GM21360 (cell line): ENCODE results near the gene SLC16A4.
A peak's percentile ranks its signal among the peaks of the same experiment; 100 is the strongest.

Source experiments
- ATAC-seq: cut with Tn5 transposase; IDR thresholded peaks from one replicate; pipeline ENCODE4 v1.9.1; 2021; ENCODE audit warnings: mild to moderate bottlenecking, moderate library complexity; ENCODE audit not compliant: unreplicated experiment

SLC16A4 gene

GRCh38 chr1:110361856-110362255, 29.0 kb downstream of the SLC16A4 start:
- ATAC-seq, result no peak

DNA sequence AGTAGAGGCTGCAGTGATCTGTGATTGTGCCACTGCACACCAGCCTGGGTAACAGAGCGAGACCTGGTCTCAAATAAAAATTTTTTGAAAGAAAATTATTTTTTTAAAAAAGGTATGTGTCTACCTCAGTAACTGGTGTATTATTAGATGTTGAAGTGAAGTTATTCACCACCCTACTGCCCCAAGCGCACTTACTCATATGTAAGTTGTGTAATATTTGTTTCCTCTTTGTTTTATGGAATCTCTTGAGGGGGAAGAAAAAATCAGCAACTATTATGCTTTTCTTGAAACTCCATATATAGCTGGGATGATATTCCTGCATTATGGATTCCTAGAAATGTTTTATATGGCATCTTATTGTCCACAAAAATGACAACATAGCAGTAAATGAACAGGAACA, 30.4 kb downstream of the SLC16A4 start:
- ATAC-seq, result no peak

DNA sequence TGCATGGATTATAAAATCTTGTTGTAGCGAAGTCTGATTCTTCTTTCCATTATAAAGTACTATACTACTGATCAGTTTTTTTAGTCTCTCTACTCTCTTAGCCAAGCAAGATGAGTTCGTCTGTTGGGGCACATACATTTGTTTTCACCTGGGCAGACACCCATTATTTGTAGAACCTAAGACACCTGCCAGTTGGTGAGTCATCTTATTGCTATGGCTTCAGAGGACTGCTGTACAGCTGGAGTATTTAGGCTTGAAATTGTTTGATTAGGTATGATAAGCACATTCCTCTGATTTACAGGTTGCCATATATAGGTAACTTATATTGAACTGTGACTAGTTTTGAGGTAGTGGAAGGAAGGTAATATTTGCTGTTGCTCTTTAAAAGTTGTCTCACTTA, 34.4 kb downstream of the SLC16A4 start:
- ATAC-seq, result no peak

DNA sequence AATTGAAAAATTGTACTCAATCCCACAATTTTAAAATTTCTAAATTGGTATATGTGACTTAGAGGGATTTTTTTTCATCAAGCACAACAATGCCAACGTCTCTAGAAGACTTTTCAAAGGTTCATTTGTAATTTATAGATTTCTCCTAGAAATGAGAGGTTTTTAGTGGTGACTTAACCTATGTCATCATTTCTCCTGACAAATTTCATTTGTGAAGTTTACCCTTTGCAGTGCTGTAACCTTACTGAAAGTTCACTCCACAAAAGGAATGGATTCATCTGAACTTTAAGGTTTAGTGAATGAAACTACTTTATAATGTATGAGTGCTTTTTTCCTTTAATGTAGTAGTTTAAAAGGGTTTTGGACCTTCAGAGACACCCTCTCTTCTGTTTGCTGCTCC, 35.5 kb downstream of the SLC16A4 start:
- no peak for ATAC-seq

GRCh38 chr1:110350360-110350759, 40.5 kb downstream of the SLC16A4 start:
- ATAC-seq, result no peak

DNA sequence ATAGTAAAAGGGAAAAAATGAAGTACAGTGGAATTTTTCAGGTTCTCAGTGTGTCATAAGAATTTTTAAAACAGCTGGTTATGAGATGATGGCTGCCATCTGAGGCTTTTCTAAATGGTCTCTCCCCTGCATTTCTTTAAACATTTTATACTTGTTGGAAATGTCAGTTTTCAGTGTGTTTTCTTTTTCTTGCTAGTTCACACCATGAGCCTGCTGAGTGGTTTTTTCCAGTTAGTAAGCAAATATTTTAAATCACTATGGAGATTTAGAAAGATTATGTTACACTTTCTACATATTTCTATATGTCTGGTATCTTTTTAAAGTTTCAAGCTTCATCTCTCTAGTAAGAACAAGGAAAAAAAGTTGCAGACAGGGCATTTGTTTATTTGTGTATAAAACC, 42.1 kb downstream of the SLC16A4 start:
- no peak for ATAC-seq

DNA sequence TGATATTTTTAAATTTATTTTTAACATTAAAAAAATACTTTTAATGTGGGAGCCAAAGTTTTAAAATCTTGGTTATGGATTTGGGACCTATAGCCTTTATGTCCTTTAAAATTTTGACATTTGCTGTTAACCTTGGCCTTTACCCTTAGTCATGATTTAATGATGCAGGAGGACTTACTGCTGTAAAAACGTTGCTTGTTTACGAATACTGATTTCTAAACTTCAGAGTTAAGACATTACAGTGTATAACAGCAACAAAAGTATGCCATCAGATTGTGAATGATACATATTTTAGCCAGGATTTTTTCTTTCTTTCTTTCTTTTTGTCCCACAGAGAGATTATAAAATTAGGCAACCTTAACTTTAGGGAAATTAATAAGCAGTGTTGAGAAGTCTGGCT, 42.8 kb downstream of the SLC16A4 start:
- no peak for ATAC-seq

DNA sequence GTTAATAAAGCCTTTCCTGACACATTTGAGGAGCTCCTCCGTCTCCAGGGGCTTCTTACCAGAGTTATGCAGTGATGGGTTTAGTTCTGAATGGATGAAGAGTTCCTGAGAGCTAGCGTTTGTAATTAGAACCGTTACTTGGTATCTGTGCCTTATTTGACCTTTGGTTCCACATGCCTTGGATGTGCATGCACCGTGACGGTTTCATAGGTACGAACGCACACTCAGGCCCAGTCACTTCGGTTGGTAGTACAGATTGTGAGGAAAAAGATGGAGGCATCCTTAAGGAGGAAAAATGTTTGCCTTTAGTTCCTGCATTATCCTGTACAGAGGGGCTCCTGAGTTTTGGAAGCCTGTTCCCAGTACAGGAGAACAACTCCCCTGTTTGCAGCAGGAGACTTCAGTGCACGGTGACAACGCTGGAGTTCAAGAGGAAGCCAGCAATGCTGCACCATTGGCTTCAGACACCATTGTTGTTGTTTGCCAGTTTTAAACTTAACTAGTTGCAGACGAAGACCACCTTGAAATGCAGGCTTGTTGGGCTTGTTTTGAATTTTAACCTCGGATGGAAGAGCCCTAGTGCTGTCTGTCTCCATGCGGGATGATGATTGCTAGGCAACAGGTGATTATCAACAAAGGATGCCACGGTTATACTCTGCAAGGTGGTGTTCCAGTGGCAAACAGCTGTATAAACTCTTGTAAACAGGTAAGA, 43.5 kb downstream of the SLC16A4 start:
- ATAC-seq, result no peak

GRCh38 chr1:110346690-110347089, 44.1 kb downstream of the SLC16A4 start:
- no peak for ATAC-seq

GRCh38 chr1:110345480-110345879, 45.3 kb downstream of the SLC16A4 start:
- ATAC-seq, result no peak

- ATAC-seq, result no peak
These were observed 46.7 kb downstream of the SLC16A4 start for GRCh38 chr1:110344152-110344551.

- no peak for ATAC-seq
These were observed 47.6 kb downstream of the SLC16A4 start for GRCh38 chr1:110343249-110343648.

DNA sequence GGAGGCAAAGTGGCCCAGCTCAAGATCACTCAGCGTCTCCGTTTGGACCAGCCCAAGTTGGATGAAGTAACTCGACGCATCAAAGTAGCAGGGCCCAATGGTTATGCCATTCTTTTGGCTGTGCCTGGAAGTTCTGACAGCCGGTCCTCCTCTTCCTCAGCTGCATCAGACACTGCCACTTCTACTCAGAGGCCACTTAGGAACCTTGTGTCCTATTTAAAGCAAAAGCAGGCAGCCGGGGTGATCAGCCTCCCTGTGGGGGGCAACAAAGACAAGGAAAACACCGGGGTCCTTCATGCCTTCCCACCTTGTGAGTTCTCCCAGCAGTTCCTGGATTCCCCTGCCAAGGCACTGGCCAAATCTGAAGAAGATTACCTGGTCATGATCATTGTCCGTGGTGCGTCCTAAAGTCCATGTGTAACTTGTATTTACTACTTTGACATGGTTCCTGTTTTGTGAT, 48.9 kb downstream of the SLC16A4 start:
- ATAC-seq, result no peak

GRCh38 chr1:110341146-110341871, 49.5 kb downstream of the SLC16A4 start:
- ATAC-seq, result no peak

GRCh38 chr1:110340207-110340468, 50.7 kb downstream of the SLC16A4 start:
- ATAC-seq, result no peak

- no peak for ATAC-seq
These were observed 51.2 kb downstream of the SLC16A4 start for GRCh38 chr1:110339407-110340206.

DNA sequence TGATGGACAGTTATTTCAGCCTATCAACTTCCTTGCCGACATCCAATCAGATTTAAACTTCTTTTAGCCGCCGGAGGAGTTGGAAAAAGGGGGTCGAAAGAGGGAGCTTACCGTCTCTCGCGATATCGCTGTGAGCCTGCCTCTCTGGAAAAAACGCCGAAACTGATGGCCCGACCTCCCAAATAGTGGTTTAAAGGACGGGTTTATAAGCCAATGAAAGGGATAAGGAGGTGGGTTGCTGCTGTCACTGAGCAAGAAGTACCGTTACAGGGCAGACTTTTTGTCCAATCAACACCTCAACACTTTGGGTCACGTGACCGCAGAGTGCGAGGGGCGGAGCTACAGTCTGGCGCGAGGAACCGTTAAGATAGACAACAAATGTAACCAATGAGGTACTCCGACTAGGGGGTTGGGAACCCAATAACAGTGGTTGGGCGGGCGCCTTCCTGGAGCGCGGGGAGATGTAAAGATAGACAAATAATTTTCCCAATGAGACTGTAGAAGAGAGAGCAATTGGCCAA, 51.9 kb downstream of the SLC16A4 start, which contains the start of gene RBM15:
RBM15 (plus strand) TSS at position 492 of the 521 bp plus-strand sequence; CDS start at position 521, 29 bp downstream.
- ATAC-seq, result peak; percentile 63

GRCh38 chr1:110338309-110338885, 52.4 kb downstream of the SLC16A4 start:
- ATAC-seq, result peak; percentile 63

DNA sequence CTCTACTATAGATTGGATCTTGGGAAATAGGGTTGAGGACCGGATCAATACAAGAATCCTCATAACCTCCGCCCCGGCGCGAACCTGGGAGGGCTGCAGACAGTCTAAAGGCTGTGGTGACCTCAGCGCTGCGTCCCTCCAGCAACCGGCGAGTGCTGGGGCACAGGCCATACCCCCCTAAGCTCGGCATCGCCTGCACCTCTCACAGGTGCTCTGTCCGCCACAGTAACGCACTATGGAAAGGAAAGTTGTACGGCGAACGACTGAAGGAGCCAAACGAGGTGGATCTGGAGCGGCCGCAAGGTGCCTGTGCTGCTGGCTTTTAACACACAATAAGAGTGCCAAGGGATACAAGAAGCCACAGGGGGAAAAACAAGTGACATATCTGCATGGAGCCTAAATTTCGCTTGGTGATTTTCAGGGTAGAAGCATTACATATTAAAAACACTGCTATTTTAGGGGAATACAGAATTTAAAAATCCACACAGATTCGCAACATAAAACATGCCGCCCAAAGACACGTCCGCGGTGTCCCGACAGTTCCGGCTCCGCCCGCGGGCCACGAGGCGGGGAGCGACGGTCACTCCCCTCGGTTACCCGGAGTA, 53.0 kb downstream of the SLC16A4 start:
- no peak for ATAC-seq

- no peak for ATAC-seq
These were observed 54.4 kb downstream of the SLC16A4 start for GRCh38 chr1:110336300-110337039.
